ENCODE measurements around the gene PSAT1. TPM values are rescaled to one million over a fixed set of nuclear protein-coding genes. Genes with fewer than 3 reads are reported as not detected.

Gene PSAT1
- total and polyA plus RNA-seq, 2 of the 13 experiments (the other 11 are each of a cell fraction or from before 2014, with no cell fraction given) = 135 to 229 TPM

DNA sequence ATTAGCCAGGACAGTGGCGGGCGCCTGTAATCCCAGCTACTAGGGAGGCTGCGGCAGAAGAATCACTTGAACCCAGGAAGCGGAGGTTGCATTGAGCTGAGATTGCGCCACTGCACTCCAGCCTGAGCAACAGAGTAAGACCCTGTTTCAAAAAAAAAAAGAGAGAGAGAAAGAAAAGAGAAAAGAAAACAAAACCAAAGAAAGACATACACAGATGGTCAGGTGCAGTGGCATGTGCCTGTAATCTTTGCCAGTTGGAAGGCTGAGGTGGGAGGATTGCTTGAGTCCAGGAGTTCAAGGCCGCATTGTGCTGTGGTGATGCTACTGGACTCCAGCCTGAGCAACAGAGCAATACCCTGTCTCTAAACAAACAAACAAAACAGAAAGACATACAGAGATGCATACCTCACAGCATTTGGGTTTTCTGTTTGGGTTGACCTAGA, 10.0 kb upstream of the PSAT1 start (continued):
- TF ChIP-seq, protein P1, sequence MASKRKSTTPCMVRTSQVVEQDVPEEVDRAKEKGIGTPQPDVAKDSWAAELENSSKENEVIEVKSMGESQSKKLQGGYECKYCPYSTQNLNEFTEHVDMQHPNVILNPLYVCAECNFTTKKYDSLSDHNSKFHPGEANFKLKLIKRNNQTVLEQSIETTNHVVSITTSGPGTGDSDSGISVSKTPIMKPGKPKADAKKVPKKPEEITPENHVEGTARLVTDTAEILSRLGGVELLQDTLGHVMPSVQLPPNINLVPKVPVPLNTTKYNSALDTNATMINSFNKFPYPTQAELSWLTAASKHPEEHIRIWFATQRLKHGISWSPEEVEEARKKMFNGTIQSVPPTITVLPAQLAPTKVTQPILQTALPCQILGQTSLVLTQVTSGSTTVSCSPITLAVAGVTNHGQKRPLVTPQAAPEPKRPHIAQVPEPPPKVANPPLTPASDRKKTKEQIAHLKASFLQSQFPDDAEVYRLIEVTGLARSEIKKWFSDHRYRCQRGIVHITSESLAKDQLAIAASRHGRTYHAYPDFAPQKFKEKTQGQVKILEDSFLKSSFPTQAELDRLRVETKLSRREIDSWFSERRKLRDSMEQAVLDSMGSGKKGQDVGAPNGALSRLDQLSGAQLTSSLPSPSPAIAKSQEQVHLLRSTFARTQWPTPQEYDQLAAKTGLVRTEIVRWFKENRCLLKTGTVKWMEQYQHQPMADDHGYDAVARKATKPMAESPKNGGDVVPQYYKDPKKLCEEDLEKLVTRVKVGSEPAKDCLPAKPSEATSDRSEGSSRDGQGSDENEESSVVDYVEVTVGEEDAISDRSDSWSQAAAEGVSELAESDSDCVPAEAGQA (IDR thresholded peaks at IDR 0.05; ENCODE audit: low read depth) = no peak
- TF ChIP-seq, protein P1 (CRISPR knock-in tag; IDR thresholded peaks at IDR 0.05; ENCODE audit: borderline replicate concordance) = no peak
- TF ChIP-seq HDAC1 (CRISPR knock-in tag; IDR thresholded peaks at IDR 0.05) (peak; percentile 70; the same call in 1 of the 2 replicates), HNRNPK (IDR thresholded peaks at IDR 0.05; ENCODE audit: low read depth, low read length, poor library complexity, severe bottlenecking) (no peak), ZNF367 (CRISPR knock-in tag; IDR thresholded peaks at IDR 0.05; ENCODE audit: borderline replicate concordance) (no peak), ZNF674 (CRISPR knock-in tag; IDR thresholded peaks at IDR 0.05; ENCODE audit: low read depth) (no peak), ZNF572 (CRISPR knock-in tag; IDR thresholded peaks at IDR 0.05) (no peak), TBX3 (IDR thresholded peaks at IDR 0.05; ENCODE audit: borderline replicate concordance) (peak; percentile 61; the same call in 1 of the 2 replicates), POLR2AphosphoS2 (IDR thresholded peaks at IDR 0.05; ENCODE audit: low read depth, low read length) (no peak), ARHGAP35 (CRISPR knock-in tag; IDR thresholded peaks at IDR 0.05; ENCODE audit: borderline replicate concordance) (no peak), GTF3A (CRISPR knock-in tag; conservative IDR thresholded peaks at IDR 0.05) (no peak), ZMYM3 (CRISPR knock-in tag; IDR thresholded peaks at IDR 0.05) (peak; percentile 86), ZNF543 (CRISPR knock-in tag; IDR thresholded peaks at IDR 0.05) (no peak), ZNF768 (CRISPR knock-in tag; IDR thresholded peaks at IDR 0.05) (no peak)
- TF ChIP-seq, protein P2, sequence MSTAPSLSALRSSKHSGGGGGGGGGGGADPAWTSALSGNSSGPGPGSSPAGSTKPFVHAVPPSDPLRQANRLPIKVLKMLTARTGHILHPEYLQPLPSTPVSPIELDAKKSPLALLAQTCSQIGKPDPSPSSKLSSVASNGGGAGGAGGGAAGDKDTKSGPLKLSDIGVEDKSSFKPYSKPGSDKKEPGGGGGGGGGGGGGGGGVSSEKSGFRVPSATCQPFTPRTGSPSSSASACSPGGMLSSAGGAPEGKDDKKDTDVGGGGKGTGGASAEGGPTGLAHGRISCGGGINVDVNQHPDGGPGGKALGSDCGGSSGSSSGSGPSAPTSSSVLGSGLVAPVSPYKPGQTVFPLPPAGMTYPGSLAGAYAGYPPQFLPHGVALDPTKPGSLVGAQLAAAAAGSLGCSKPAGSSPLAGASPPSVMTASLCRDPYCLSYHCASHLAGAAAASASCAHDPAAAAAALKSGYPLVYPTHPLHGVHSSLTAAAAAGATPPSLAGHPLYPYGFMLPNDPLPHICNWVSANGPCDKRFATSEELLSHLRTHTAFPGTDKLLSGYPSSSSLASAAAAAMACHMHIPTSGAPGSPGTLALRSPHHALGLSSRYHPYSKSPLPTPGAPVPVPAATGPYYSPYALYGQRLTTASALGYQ (CRISPR knock-in tag; IDR thresholded peaks at IDR 0.05) = peak; percentile 64; the same call in 1 of the 2 replicates
- TF ChIP-seq, protein P3, sequence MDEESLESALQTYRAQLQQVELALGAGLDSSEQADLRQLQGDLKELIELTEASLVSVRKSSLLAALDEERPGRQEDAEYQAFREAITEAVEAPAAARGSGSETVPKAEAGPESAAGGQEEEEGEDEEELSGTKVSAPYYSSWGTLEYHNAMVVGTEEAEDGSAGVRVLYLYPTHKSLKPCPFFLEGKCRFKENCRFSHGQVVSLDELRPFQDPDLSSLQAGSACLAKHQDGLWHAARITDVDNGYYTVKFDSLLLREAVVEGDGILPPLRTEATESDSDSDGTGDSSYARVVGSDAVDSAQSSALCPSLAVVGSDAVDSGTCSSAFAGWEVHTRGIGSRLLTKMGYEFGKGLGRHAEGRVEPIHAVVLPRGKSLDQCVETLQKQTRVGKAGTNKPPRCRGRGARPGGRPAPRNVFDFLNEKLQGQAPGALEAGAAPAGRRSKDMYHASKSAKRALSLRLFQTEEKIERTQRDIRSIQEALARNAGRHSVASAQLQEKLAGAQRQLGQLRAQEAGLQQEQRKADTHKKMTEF (CRISPR knock-in tag; IDR thresholded peaks at IDR 0.05) = peak; percentile 87
- TF ChIP-seq, protein P4, sequence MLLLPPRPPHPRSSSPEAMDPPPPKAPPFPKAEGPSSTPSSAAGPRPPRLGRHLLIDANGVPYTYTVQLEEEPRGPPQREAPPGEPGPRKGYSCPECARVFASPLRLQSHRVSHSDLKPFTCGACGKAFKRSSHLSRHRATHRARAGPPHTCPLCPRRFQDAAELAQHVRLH (CRISPR knock-in tag; IDR thresholded peaks at IDR 0.05; ENCODE audit: borderline replicate concordance, low read depth) = peak; percentile 65

Data from HepG2 (cell line).